Measurements from ENCODE around the gene HERC2. TPM values are rescaled to one million over a fixed set of nuclear protein-coding genes. Genes with fewer than 3 reads are reported as not detected.
"Not testable (repeated sequence)": the region's sequence is repeated elsewhere in the genome, so short reads cannot be mapped to it uniquely, and the experiment has no call there.

The HERC2 gene
- total RNA-seq, 3 donors from 2014 or later: 61.2 to 109 (median 73.9) TPM

DNA sequence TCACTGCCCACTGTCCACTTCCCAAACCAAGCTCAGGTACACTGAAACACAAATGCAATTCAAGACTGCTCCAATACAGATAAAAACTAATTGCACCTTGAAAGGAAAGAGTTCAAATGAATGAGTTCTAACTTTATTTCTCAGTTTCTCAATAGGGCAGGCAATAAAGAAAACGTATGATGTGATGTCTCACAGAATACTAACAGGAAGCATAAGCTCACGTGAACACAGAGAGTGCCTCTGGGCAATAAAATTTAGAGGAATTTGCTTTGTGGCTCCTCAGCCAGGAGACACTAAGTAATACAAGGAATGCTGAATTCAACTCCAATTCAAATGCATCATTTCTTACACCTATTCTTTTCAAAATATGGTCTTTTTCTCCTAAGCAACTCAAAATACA is 140.6 kb downstream of the HERC2 start:
- ATAC-seq (peak; percentile 77), DNase-seq (no peak)
- H3K36me3 ChIP-seq (ENCODE audit: low read depth): peaks cover 5% of the 10 kb centered on the region
- intact Hi-C loops (cut with DNase I, micrococcal nuclease): no loop called here
- H3K4me1 ChIP-seq (ENCODE audit: low read depth): peaks cover 4% of the 10 kb centered on the region
- TF ChIP-seq, protein P1, sequence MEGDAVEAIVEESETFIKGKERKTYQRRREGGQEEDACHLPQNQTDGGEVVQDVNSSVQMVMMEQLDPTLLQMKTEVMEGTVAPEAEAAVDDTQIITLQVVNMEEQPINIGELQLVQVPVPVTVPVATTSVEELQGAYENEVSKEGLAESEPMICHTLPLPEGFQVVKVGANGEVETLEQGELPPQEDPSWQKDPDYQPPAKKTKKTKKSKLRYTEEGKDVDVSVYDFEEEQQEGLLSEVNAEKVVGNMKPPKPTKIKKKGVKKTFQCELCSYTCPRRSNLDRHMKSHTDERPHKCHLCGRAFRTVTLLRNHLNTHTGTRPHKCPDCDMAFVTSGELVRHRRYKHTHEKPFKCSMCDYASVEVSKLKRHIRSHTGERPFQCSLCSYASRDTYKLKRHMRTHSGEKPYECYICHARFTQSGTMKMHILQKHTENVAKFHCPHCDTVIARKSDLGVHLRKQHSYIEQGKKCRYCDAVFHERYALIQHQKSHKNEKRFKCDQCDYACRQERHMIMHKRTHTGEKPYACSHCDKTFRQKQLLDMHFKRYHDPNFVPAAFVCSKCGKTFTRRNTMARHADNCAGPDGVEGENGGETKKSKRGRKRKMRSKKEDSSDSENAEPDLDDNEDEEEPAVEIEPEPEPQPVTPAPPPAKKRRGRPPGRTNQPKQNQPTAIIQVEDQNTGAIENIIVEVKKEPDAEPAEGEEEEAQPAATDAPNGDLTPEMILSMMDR (IDR thresholded peaks at IDR 0.05): no peak
- no peak overlapping the region for H3K4me3 ChIP-seq
- H3K9me3 ChIP-seq: no peaks in the 10 kb centered on the region

DNA sequence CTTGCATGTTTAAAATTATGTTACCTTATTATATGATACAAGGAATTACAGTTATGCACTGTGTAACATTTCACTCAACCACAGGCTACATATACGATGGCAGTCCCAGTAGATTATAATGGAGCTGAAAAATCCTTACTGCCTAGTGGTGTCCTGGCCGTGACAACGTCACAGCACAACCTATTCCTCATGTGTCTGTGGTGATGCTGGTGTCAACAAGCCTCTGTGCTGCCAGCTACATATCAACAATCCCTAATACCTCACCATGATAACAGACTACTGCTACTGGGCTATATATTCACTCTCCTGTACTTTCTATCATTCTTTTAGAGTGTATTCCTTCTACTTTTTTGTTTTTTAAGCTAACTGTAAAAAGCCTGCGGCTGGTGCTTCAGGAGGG is 142.7 kb downstream of the HERC2 start:
- no peak overlapping the region for H3K4me3 ChIP-seq
- intact Hi-C loops (cut with DNase I, micrococcal nuclease): no loop called here
- H3K36me3 ChIP-seq (ENCODE audit: low read depth): peaks cover 5% of the 10 kb centered on the region
- H3K9me3 ChIP-seq: no peaks in the 10 kb centered on the region
- TF ChIP-seq, protein P1 (IDR thresholded peaks at IDR 0.05): no peak
- ATAC-seq (no peak), DNase-seq (no peak)
- H3K4me1 ChIP-seq (ENCODE audit: low read depth): peaks cover 4% of the 10 kb centered on the region

GRCh38 chr15:28178727-28179126 is 143.3 kb downstream of the HERC2 start:
- peaks cover 5% of the 10 kb centered on the region for H3K36me3 ChIP-seq (ENCODE audit: low read depth)
- H3K9me3 ChIP-seq: no peaks in the 10 kb centered on the region
- ATAC-seq: no peak
- intact Hi-C loops (cut with DNase I, micrococcal nuclease): no loop called here
- H3K4me3 ChIP-seq: no peak overlapping the region
- DNase-seq: no peak
- TF ChIP-seq, protein P1 (IDR thresholded peaks at IDR 0.05): no peak
- peaks cover 4% of the 10 kb centered on the region for H3K4me1 ChIP-seq (ENCODE audit: low read depth)

GRCh38 chr15:28178290-28178689 is 143.7 kb downstream of the HERC2 start:
- peaks cover 5% of the 10 kb centered on the region for H3K36me3 ChIP-seq (ENCODE audit: low read depth)
- H3K4me1 ChIP-seq (ENCODE audit: low read depth): peaks cover 4% of the 10 kb centered on the region
- no peak overlapping the region for H3K4me3 ChIP-seq
- no peak for DNase-seq
- intact Hi-C loops (cut with DNase I, micrococcal nuclease): no loop called here
- no peak for ATAC-seq
- H3K9me3 ChIP-seq: no peaks in the 10 kb centered on the region
- TF ChIP-seq, protein P1 (IDR thresholded peaks at IDR 0.05): no peak

DNA sequence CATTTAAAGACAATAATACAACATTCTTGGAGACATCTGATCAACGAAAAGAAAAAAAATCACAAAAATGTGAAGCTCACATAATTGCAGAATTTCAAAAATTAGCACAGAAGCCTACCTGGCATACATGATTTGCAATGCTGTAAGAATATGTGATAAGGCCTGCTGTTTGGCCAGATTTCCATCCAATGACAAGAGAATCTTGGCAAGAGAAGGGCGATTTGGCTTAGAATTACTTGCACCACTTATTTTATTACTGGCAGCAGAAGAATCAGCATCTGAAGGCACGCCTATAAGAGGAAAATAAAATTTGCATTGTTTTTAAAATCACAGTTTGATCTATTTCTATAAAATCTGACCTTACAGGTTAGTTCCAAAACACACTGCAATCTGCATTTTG is 152.6 kb downstream of the HERC2 start:
- DNase-seq (no peak), ATAC-seq (no peak)
- TF ChIP-seq, protein P1 (IDR thresholded peaks at IDR 0.05): no peak
- Histone ChIP-seq H3K4me3 (no peak overlapping the region), H3K4me1 (ENCODE audit: low read depth) (no peaks in the 10 kb centered on the region), H3K36me3 (ENCODE audit: low read depth) (peaks cover 4% of the 10 kb centered on the region), H3K9me3 (no peaks in the 10 kb centered on the region)
- intact Hi-C loops (cut with DNase I, micrococcal nuclease): no loop called here

GRCh38 chr15:28168405-28169121 is 153.4 kb downstream of the HERC2 start:
- intact Hi-C loops (cut with DNase I, micrococcal nuclease); H3K9me3 ChIP-seq; H3K36me3 ChIP-seq (ENCODE audit: low read depth); ATAC-seq; DNase-seq; H3K4me1 ChIP-seq (ENCODE audit: low read depth); H3K4me3 ChIP-seq: not testable (repeated sequence)

All from mucosa of descending colon (tissue), 3 donors.